HG02840 (cell line): ENCODE data around the gene ZBTB46.

Experiments
- ATAC-seq: cut with Tn5 transposase; IDR thresholded peaks from one replicate; pipeline ENCODE4 v1.9.1; 2021; ENCODE audit warnings: mild to moderate bottlenecking, moderate library complexity, moderate number of reproducible peaks; ENCODE audit not compliant: unreplicated experiment, low FRiP score

ZBTB46 gene

DNA sequence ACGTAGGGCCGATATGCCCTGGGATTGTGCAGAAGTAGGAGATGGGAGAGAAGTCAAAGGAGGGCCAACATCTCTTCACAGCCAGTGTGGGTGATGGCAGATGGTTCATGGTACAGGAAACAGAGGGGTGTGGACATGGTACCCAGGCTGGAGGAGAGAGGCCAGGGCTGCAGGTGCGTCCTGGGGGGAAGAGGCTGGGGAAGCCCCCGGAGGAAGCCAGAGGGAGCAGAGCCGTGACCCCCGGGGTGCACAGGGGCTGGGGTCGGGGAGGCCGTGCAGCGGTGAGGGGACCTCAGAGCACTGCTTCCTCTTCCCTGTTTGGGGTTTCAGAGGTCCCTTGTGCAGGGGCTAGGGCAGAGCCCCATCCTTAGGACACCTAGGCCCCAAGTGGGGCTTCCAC lies 11.2 kb upstream of the ZBTB46 start:
- no peak for ATAC-seq

DNA sequence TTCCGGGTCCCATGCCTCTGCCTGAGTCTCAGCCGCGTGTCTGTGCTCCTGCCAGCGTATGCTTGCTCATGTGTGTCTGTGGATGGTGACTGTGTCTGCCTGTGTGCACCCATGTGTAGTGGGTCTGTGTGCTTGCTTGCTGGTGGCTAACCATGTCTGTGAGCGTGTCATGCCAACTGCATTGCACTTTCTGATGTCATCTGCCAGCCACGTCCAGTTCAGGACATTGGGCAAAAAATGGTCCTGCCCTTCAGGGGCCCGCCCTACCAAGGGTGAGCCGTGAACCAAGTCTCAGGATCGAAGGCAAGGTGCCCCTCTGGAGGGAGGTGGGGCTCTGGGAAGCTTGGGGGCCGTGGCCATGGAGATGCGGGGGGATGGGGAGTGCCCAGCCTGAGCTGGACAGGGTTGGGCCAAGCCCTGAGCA lies 9.4 kb upstream of the ZBTB46 start:
- ATAC-seq = no peak

DNA sequence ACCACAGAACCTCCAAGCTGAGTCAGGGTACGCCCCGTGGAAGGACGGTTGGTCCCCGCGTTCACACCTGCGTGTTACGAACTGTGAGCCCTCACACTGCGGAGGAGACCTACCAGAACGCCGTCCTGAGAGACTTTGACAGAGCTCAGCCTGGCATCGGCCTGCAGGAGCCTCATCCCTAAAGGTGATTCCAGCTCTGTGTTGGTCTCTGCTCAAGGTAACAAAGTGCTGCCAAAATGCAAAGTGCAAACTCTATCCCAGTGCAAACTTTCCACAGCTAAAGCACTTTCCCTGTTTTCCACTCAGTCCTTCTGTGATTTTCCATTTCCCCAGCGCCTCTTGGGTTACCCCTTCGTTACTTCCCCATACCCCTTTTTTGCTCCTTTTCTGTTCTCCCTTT lies 8.6 kb upstream of the ZBTB46 start:
- ATAC-seq = no peak

DNA sequence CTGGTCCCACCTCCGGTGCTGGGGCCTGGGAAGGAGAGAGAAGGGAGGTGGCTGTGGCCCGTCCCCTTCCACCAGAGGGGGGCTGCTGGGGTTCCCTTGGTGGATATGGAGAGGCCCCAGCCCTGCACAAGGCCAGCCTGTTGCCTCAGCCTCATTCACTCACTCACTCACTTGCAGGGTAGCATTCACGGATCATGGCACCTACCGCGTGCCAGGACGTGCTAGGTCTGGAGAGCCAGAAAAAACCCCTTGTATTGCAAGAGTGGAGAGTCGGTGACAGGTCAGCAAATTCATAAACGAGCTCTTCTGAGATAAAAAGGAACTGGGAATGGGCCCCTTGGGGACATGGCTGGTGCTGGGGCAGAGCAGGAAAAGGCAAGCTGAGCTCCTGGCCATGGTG lies 6.4 kb upstream of the ZBTB46 start:
- ATAC-seq = no peak

DNA sequence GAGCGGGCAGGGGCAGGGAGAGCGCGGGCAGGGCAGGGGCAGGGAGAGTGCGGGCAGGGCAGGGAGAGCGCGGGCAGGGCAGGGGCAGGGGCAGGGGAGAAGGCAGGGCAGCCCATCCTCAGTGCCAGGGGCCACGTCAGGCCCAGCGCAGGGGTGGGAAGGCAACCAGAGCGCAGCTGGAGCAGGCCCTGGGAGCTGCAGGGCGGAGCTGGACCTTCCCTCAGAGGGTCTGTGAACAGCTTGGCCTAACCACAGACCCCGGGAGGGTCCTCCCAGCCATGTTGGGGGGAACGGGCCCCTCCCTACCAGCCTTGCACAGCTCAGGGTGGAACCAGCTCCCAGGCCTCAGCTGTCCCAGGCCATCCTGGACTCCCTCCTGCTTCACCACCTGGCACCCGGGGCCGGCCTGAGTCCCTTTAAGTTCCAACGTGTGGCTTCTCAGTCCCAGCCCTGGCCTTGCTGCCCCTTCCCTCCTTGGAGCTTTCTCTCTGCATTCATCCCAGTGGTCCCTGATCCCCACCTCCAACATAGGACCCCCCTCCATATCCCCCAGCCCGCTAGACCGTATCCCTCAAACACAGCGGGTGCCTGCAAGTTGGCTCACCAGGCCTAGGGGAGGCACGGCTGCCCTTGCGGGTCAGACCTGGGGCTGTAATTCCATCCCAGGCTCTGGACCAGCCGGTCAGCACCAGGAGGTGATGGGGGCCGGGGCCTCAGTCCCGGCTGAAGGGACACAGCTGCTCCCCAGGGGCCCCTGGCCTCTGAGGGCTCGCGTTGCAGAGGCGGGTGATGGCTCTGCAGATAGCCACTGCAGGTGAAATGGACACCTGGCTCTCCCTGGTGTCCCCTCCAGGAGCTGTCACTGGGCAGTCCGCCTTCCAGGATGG lies 5.6 kb upstream of the ZBTB46 start:
- ATAC-seq = no peak

DNA sequence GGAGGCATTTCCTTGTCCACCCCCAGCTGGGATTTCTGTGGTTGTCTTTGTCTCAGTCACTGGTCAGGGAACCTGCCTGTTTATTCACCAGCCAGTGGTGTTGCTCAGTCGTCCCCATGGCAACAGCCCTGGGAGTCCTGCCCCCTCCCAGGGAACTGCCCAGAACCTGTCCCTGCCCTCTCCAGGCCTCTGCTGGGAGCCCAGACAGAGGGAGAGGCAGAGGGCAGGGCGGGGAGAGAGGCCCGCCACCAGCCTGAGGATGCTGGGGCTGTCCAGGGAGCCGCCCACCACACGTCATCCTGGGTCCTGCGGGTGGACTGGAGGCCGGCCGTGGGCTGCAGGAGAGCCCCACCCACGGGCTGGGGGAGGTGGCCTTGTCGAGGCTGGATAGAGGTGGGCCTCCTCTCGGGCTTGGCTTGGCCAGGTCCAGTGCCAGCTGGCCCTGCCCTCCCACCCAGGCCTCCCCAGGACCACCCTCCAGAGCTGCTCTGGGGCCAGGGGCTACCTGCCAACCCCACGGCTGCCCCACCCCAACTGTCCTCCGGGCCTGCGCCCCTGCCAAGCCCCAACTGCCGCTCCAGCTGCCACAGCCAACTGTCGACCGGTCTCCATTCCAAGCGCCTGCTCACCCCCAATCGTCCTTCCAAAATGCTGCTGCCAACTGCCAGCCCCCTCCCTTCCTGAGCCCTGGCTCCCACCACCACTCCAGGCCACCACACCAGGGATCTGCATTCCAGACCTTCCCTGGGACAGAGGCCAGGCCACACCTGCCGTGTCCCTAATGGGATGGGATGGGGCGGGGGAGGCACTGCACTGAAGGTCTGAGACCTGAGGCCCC lies 4.2 kb upstream of the ZBTB46 start:
- ATAC-seq = no peak

DNA sequence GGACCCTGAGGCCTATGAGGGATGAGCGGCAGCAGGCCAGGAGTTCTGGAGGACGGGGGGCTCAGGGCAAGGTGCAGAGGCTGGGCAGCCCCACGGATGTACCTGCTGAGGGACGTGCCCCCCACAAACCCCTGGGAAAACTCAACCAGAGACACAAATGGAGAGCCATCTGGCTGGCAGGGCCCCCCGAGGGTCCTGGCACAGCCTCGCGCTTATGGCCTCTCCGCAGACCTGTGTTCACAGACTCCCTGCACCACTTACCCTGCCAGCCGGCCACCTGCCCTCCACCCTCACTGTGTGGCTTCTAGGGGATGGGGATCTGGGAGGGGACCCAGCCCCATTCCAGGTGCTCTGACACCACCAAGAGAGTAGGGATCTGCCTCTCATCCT lies 3.4 kb upstream of the ZBTB46 start:
- ATAC-seq = no peak

DNA sequence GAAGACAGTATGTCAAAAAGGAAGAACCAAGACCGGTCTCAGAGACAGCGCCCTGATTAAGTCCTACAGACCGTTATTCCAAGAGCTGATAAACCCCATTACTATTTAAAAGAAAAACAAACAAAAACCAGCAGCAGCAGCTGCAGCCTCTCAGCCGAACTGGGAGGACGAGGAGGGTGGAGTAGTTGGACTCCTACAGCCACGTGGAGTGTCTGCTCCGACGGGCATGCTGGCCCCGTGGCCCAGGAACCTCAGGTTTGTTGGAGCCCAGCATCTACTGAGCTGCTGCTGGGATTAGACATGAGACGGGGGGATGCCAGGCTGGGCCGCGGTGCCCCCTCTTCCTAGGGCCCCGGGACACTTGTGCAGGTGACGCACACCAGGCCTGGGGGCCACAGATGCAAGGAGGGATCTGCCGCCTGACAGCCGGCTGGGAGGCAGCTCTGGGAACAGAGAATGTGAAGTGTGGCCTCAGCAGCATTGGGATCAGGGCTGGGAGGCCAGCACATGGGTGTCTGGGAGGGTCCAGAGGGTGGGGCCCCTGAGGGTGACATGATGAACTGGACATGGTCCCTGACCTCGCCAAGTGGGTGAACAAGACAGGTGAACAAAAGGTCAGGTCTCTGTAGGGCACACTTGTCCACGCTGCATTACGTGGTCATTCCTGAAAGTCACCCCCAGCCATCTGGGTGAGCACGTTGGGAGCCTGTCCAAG lies 2.9 kb upstream of the ZBTB46 start:
- ATAC-seq = no peak

DNA sequence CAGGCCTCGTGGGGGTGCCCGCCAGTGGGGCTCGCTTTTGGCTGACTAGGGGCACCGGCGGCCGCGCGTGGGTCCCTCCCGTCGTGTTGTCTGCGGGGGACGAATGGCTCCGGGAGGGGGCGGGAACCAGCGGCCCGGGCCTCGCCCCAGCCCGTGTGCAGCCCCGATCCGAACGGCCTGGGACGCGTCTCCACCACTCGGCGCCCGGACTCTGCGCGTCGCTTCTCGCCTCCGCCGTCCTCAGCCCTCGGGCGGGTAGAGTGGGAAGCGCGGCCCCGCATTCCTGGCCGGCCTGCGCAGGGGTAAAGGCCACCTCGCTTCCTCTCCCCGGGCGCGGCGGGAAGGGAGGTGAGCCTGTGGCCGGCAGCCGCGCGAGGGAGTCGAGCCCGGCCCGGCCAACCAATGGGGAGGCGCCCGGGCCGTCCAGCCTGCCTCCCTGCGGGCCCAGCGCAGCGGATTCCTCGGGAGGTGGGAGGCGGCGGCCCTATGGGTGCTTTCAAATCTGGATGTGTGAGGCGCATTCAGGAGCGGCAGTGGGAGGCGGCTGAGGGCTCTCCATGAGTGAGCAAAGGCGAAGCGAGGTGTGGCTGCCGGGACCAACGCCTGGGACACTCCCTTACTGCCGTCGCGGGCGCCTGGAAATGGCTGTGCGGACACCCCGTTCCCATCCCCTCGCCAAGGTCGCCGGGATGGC lies 1.1 kb upstream of the ZBTB46 start:
- ATAC-seq = no peak

DNA sequence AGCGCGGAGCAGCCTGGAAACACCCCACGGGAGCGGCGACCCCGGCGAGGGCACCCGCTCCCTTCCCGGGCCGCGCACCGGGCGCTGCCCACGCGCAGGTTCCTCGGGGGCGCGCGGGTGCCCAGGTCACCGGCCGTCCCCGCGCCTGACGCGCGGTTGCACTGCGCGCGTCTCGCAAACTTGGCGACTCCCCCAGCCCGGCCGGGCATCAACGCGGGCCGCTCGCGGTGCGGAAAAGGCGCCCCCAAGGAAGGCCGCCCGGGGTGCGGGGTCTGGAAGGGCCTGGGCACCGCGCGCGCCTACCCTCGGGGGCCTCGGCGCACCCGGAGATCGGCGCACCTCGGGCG lies 555 bp upstream of the ZBTB46 start:
- ATAC-seq = no peak

DNA sequence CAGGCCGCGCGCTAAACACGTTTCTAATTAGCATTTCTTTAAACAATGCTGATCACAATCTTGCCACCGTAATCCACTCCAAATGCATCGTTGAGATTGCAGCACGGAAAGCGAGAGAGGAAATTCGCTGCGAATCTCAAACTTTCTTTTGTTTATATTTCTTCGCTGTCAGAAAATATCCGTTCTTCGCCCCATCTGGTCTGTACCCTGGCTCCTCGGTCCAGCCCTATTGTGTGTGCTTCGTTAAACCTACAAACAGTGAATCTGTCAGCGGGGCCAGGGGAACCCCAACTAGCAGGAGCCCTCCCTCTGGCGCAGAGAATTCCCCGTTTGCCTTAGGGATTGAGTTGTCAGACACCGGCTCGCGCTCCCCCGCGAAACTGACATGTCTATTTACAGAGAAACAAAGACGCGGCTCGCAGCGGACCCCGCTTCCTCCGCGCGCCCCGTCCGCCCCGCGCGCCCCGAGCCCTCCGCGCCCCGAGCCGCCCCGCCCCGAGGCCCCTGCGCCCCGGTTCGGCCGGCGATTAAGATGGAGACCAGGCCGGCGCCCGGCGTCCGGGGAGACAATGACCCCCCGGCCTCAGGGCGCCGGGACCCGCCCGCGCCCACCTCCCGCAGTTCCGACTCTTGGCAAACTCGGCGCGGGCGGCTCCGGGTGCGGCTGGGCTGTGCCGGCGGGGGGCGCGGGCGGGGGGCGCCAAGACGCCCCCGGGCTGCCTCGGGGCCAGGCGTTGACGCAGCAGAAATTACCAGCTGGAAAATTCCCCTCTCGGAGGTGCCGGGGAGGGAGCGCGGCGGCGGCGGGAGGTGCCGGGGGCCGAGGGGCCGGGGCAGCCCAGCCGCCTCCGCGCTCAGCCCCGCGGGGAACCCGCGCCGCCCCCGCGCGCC lies 874 bp downstream of the ZBTB46 start:
- ATAC-seq = no peak

DNA sequence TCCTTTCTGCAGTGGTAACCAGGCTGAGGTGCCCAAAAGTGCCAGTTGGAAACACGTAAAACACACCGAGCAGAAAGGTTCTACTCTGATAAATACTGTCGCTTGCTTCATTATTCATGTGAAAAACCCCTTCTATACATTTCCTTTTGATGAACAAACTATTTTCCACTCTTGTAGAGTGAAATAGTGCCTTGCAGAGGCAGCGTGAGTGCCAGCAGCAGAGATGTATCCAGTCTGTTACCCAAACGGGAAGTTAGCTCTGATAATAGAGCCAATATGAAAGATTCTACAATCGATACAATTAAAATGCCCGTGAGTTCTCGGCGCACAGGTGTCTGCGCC lies 1.5 kb downstream of the ZBTB46 start:
- no peak for ATAC-seq

DNA sequence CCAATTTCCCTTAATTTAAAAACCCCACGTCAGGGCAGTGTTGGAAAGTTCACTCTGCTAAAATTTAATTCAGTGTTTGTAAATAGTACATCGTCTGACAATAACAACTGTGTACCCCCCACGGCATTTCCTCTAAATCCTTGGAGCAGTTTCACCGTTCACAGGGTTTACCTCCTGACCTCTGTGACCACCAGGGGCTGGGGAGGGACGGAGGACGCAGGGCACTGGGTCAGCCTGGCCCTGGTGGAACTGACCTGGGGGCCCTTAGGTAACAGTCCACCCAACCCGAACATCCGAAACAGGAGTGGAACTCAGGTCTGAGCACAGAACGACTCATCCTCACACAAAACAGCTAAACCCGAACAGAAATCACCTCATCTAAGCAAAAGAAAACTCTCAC lies 2.1 kb downstream of the ZBTB46 start:
- no peak for ATAC-seq

DNA sequence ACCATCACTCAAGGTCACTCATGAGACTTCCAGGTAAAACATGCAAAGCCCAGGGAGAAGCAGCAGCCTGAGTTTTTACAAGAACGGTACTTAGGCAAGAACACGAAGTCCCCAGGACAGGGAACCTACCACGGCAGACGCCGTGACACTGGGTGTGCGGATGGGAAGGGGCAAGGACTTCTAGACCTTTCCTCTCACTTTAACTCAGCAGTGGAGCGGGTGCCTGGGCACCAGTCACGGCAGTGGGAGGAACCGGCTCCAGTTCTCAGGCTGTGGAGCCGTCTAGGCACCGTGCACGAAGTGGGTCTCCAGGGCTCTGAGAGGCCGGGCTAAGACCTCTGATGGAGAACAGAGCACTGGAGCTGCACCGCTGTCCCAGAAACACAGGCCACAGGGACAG lies 2.5 kb downstream of the ZBTB46 start:
- no peak for ATAC-seq

DNA sequence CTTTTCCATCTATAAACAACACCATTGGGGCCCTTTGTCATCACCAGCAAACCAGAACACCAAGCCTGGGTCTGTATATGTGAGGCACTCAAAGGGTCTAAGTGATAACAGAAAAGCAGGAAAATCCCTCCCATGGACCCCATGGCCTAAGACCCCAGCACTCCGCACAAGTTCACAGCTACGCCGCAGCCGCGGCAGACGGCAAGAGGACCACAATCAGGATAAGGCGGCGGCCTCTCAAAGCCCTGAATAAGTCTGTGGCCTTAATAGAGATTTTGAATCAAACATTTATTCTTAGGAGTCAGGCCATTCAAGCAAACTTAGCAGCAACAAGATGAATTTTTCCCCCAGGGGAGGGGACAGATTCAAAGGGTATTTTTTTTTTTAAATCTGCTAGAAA lies 2.9 kb downstream of the ZBTB46 start:
- no peak for ATAC-seq

DNA sequence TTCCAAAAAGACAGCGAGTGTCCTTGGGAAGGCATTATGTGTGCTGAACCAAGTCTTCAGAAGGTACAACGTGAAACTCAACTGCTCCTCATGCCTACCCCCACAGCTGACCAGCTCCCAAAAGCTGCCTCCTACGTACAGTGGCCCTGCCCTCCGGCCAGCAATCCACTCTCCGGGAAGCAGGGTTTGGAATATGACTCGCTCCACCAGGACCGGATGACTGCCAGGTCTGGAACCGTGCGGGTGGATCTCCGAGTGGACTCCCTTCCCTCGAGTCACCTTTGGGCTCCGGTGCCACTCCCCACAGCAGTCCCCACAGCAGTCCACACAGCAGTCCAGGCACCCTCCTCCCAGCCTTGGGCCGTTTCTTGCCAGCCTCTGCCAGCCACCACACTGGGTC lies 4.3 kb downstream of the ZBTB46 start:
- ATAC-seq = no peak

DNA sequence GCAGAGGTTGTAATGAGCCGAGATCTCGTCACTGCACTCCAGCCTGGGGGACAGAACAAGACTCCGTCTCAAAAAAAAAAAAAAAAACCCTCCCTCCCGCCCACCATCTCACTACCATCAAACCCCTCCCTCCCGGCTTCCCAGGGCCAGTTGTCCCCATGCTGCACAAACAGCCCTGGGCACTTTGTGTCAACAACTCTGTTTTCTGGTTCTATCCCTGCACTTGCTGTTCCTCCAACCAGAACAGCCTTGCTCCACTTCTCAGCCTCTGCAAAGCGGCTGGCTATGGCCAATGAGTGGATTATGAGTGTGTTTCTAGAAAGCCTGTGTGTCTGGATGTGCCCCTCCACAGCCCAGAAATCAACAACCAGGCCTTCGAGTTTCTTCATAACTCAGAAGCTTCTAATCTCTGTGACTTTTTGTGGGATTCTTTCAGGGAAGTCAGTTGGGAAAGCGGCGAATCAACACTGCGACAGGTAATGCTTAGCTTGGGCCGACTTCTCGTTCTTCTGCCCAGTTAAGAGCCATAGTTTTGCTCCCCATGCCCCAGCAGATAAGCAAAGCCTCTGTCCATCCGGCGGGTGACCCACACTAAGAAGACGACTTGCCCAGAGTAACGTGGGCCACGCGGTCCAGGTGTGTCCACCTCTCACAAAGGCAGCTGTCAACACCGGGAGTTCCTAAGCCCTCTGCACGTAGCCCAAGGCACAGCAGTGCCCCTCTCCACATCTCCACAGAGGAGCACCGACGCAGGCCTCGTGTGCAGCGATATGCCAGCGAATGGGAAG lies 5.5 kb downstream of the ZBTB46 start:
- no peak for ATAC-seq

DNA sequence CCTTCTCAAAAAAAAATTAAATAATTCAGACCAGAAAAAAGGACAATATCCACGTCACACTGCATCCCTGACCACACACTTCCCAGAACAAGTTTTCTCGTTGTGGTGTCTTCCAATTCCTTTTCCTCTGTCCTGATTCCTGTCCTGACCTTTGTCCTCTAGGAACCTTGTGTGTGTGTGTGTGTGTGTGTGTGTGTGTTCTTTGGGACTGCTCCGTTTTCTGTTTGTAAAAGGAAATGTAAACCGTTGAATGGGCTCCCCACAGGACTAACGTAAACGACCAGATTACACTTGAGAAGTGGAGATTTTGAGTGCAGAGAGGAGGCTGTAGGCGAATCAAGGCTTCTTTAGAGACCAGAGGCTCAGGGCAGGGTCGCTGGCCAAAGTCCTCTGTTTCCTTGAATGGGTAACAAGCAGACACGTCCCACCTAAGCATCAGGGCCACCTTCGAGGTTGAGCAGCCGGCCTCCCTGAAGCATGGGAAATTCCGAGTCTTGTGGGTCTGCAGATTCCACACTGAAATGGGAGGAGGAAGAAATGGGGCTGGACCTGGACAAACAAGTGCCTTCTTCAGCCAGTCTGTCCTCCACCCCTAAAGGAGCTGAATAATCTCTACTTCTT lies 7.3 kb downstream of the ZBTB46 start:
- ATAC-seq = no peak

DNA sequence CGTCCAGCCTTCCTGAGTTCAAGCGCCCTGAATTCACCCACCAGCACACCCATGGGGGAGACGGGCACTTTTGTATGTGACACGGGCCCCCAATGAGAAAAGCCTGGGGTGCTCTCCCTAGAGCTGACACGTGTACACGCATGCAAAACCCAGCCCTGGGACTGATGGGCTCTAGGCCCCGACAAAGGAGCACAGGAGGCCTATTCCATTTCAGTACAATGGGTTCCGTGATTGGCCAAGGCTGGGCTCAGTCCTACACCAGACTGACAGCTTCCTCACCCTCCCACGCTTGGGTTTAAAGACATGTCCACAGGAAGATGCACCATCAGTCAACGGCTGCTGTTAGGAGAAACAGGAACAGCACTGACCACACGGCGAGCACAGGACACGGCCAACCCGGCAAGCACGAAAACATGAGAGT lies 8.8 kb downstream of the ZBTB46 start:
- no peak for ATAC-seq
